Suprapubic skin (tissue), 4 donors: ENCODE data around the gene TMEM181. TPM values are rescaled to one million over a fixed set of nuclear protein-coding genes. Genes with fewer than 3 reads are reported as not detected.
"Not testable (repeated sequence)": the region's sequence is repeated elsewhere in the genome, so short reads cannot be mapped to it uniquely, and the experiment has no call there.

Experiments used
- DNase-seq, 2 donors: peaks; one replicate each; pipeline ENCODE4 v3.0.0-alpha.2; 2019; ENCODE audit warnings: low spot score in 2 of 2
- H3K27ac ChIP-seq: fragments of 200-600 bp; sonication (generic); one replicate; pipeline ENCODE4 v1.5.1; 2019
- H3K27me3 ChIP-seq: fragments of 200-600 bp; sonication (generic); one replicate; pipeline ENCODE4 v1.5.1; 2019
- H3K36me3 ChIP-seq: fragments of 200-600 bp; sonication (generic); one replicate; pipeline ENCODE4 v1.5.1; 2019
- H3K4me1 ChIP-seq: fragments of 200-600 bp; sonication (generic); one replicate; pipeline ENCODE4 v1.5.1; 2019
- H3K4me3 ChIP-seq: fragments of 200-600 bp; sonication (generic); one replicate; pipeline ENCODE4 v1.5.1; 2019; ENCODE audit warnings: mild to moderate bottlenecking
- H3K9me3 ChIP-seq: fragments of 200-600 bp; sonication (generic); one replicate; pipeline ENCODE4 v1.5.1; 2019
- EP300 ChIP-seq: sonication (generic); formaldehyde crosslinking; IDR thresholded peaks from one replicate; pipeline ENCODE4 v1.6.1; 2017; ENCODE audit warnings: antibody characterized with exemption
- POLR2A ChIP-seq, 2 donors: fragments of 450-650 bp; IDR thresholded peaks; one replicate each; pipeline ENCODE4 v1.6.1; 2017; ENCODE audit warnings: antibody characterized with exemption in 2 of 2, mild to moderate bottlenecking in 2 of 2, moderate library complexity in 2 of 2
- POLR2AphosphoS5 ChIP-seq, 3 donors: sonication (generic); formaldehyde crosslinking; IDR thresholded peaks; one replicate each; pipeline ENCODE4 v1.6.1; 2017; ENCODE audit warnings: antibody characterized with exemption in 3 of 3
- WGBS: methylation state at CpG from one replicate; pipeline ENCODE4 v1.1.5; 2018; 5-methylcytosine and 5-hydroxymethylcytosine counted together
- total RNA-seq, 4 donors: library from RNA; depleted of rRNA; stranded (reverse); fragments of >200 nt; gene quantifications; one replicate each; pipeline ENCODE4 v1.1.0, GENCODE V29; 2016
- TF ChIP-seq, protein P1 (sequence below), 2 donors: fragments of 200-600 bp in 1 of 2; fragments of 450-650 bp in 1 of 2; sonication (generic) in 1 of 2; IDR thresholded peaks; one replicate each; pipeline ENCODE4 v1.5.1; 2016 to 2019; ENCODE audit warnings: antibody characterized with exemption in 2 of 2, mild to moderate bottlenecking in 1 of 2, moderate library complexity in 1 of 2

TMEM181 gene
- total RNA-seq, 4 donors from 2014 or later = 17.5 to 24.7 (median 21.7) TPM

DNA sequence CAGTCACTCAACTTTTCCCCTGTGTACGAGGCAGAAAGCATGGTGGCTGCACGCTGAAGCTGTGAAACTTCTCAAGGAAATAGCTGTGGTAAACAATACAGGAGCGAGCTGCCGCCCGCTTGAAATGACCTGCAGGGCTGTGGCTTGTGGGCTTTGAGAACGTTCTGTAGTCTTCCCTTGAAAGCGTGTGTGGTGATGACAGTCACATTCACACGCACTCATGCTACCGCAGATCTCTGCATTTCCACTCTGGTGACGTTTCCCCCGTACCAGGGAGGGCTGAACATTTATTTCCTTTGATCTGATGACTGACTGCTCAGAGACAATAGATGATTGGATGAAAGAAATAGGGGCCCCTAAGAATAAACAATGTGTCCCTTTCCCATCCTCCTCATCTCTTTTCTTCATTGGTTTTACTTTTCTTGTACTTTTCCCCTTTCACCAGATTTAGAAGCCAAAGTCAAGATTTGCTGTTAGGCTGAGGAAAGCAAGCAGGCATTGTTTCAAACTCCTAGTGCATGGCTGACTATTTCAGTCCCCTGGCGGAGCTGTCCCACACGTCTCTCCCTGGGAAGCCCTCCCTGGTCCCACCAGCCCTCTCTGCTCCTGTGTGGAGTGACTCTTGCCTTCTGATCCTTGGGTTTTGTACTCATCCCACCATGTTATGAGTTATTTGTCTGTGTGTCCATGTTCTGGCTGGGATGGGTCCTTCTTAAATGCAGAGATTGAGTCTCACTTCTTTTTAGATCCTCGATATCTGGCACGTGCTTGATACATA, 93.9 kb downstream of the TMEM181 start:
- peak in 1 of 2 donors; percentile 71 for DNase-seq
- no peak overlapping the region for H3K4me3 ChIP-seq
- peaks cover 8% of the 10 kb centered on the region for H3K4me1 ChIP-seq
- WGBS = 74% methylated on average over 15 of the region's 15 CpGs
- TF ChIP-seq POLR2A (IDR thresholded peaks at IDR 0.05) (peak in 1 of 2 donors; percentile 18), POLR2AphosphoS5 (IDR thresholded peaks at IDR 0.05) (no peak)
- no peaks in the 10 kb centered on the region for H3K9me3 ChIP-seq
- H3K36me3 ChIP-seq = no peaks in the 10 kb centered on the region
- H3K27me3 ChIP-seq = no peaks in the 10 kb centered on the region
- peak overlapping the region; percentile 51 for H3K27ac ChIP-seq

DNA sequence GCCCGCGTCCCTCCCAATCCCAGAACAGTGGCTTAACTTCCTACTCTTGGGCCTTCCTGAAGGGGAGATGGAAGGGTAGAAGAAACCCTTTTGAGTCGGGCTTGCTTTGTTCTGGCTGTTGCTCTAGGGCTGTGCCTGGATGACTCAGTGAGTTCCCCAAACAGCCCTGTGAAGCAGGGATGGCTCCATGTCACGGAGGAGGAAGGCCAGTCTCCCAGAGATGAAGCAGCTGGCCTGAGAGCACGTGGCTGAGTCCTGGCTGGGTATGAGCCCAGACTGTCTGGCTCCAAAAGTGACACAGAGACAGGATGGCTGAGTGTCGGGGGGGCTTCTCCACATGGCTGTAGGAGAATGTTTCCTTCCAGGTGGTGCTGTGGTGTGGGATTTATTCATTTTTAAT, 94.6 kb downstream of the TMEM181 start:
- Histone ChIP-seq H3K4me3 (no peak overlapping the region), H3K9me3 (no peaks in the 10 kb centered on the region), H3K27me3 (no peaks in the 10 kb centered on the region), H3K4me1 (peaks cover 8% of the 10 kb centered on the region), H3K27ac (peak overlapping the region; percentile 51), H3K36me3 (no peaks in the 10 kb centered on the region)
- peak in 1 of 2 donors; percentile 68 for DNase-seq
- 95% methylated on average over 2 of the region's 6 CpGs for WGBS
- TF ChIP-seq POLR2A (IDR thresholded peaks at IDR 0.05) (no peak), POLR2AphosphoS5 (IDR thresholded peaks at IDR 0.05) (no peak), EP300 (no peak)
- TF ChIP-seq, protein P1, sequence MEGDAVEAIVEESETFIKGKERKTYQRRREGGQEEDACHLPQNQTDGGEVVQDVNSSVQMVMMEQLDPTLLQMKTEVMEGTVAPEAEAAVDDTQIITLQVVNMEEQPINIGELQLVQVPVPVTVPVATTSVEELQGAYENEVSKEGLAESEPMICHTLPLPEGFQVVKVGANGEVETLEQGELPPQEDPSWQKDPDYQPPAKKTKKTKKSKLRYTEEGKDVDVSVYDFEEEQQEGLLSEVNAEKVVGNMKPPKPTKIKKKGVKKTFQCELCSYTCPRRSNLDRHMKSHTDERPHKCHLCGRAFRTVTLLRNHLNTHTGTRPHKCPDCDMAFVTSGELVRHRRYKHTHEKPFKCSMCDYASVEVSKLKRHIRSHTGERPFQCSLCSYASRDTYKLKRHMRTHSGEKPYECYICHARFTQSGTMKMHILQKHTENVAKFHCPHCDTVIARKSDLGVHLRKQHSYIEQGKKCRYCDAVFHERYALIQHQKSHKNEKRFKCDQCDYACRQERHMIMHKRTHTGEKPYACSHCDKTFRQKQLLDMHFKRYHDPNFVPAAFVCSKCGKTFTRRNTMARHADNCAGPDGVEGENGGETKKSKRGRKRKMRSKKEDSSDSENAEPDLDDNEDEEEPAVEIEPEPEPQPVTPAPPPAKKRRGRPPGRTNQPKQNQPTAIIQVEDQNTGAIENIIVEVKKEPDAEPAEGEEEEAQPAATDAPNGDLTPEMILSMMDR (IDR thresholded peaks at IDR 0.05) = no peak

DNA sequence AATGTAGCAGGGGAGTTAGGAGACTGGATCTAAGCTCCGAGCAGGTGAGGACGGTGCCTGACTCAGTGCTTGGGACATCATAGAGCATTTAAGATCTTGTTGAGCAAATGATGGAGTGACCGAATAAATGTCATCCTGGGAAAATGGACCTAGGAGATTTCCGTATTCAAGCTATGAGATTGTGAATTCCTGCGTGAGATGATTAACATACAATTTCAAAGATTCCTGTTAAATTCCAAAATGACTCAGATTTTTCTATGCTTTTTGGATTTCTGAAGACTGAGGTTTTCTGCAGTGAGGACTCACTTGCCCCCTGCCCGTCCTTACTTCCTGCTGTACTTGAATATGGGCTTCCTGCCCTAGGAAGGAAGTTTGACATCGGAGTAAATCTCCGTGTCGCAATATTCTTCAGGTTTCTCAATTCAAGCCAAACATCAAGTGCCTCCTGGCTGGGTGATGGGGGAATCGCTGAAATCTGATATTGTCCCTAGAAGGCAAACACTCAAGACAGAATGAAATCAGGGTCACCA, 95.1 kb downstream of the TMEM181 start:
- no peak overlapping the region for H3K4me3 ChIP-seq
- WGBS = 69% methylated on average over 10 of the region's 10 CpGs
- H3K36me3 ChIP-seq = no peaks in the 10 kb centered on the region
- peak overlapping the region; percentile 51 for H3K27ac ChIP-seq
- H3K9me3 ChIP-seq = no peaks in the 10 kb centered on the region
- H3K4me1 ChIP-seq = peaks cover 9% of the 10 kb centered on the region
- H3K27me3 ChIP-seq = no peaks in the 10 kb centered on the region
- TF ChIP-seq POLR2AphosphoS5 (IDR thresholded peaks at IDR 0.05) = no peak
- TF ChIP-seq POLR2A (IDR thresholded peaks at IDR 0.05) = no peak
- no peak for TF ChIP-seq EP300
- TF ChIP-seq, protein P1 (IDR thresholded peaks at IDR 0.05) = no peak
- DNase-seq = peak in 1 of 2 donors; percentile 27

DNA sequence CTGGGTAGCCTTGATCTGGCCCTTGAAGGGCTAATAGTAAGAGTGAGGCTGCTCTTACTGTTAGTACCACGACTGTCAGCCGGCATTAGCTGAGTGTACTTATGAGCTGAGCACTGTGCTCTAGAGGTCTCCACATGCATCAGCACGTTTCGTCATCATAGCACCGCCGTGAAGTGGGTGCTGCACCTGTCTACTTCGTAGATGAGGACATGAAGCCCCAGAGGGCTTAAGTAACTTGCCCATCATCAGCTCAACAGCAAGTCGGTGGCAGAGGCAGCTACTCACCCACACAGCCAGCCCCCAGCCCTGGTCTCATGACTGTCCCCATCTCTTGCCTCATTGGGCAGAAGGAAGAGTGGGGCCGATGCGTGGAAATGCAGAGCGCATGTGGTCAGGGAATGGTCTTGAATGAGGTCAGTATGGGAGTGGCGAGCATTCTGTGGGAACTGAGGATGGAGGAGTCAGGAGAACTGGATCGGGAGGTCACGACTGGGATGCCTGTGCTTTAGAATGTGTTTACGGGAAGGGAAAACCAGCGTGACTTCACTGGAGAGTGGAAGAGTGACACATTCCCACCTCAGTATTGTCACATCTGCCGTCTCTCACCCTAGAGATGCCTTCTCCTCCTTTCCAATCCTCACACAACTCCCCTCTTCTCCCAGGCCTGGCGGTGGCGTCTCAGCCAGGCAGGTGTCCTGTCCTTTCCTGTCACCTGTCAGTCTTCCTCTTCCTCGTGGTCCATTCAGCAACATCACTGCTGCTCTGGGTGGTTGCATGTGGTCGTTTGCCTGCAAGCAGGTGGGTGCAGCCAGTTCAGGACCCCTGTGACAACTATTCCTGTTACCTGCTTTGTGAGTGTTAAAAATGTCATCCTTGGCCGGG, 95.9 kb downstream of the TMEM181 start:
- Histone ChIP-seq H3K36me3 (no peaks in the 10 kb centered on the region), H3K9me3 (no peaks in the 10 kb centered on the region), H3K27me3 (no peaks in the 10 kb centered on the region), H3K4me3 (no peak overlapping the region), H3K27ac (no peak overlapping the region), H3K4me1 (peaks cover 16% of the 10 kb centered on the region)
- TF ChIP-seq EP300 (no peak), POLR2A (IDR thresholded peaks at IDR 0.05) (no peak), POLR2AphosphoS5 (IDR thresholded peaks at IDR 0.05) (no peak)
- TF ChIP-seq, protein P1 (IDR thresholded peaks at IDR 0.05) = no peak
- WGBS = 94% methylated on average over 19 of the region's 22 CpGs
- DNase-seq = peak in 1 of 2 donors; percentile 49

DNA sequence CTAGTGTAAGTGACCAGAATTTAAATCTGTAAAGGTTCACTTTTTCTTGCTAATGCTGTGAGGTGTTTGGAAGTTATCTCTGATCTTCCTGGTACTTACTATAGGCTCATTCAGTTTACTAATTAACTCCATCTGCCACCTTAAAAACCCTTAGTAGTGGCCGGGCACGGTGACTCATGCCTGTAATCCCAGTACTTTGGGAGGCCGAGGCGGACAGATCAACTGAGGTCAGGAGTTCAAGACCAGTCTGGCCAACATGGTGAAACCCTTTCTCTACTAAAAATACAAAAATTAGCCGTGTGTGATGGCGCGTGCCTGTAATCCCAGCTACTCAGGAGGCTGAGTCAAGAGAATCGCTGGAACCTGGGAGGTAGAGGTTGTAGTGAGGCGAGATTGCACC, 97.1 kb downstream of the TMEM181 start:
- 82% methylated on average over 9 of the region's 9 CpGs for WGBS
- not testable (repeated sequence) for H3K36me3 ChIP-seq, H3K27ac ChIP-seq, H3K27me3 ChIP-seq, H3K4me3 ChIP-seq, H3K9me3 ChIP-seq
- H3K4me1 ChIP-seq = peaks cover 28% of the 10 kb centered on the region
- peak in 1 of 2 donors; percentile 34 for DNase-seq

DNA sequence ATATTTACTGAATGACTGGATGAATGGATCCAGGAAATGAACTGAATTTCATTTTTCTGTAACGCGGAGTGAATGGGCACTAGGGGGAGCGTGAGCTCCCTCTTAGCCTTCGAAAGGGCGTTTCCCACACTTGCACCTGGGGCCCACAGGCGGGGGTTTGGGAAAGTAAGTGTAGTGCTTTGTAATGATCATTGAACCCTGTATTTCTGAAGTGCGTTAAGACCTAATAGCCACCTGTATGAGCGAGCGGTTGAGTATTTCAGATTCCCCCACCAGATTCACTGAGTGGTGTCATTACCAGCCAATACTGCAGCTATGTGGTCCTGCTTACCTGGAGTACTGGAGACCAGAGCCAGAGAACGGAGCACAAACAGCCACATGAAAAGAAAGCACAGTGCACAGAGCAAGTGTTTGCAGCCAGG, 100.5 kb downstream of the TMEM181 start:
- 32% methylated on average over 10 of the region's 10 CpGs for WGBS

More for the DNA sequence above, 100.5 kb downstream of the TMEM181 start:
- H3K4me3 ChIP-seq = no peak overlapping the region
- H3K27ac ChIP-seq = peak overlapping the region; percentile 84
- H3K9me3 ChIP-seq = no peaks in the 10 kb centered on the region
- no peaks in the 10 kb centered on the region for H3K36me3 ChIP-seq
- DNase-seq = no peak
- H3K4me1 ChIP-seq = peaks cover 44% of the 10 kb centered on the region
- H3K27me3 ChIP-seq = no peaks in the 10 kb centered on the region
- TF ChIP-seq EP300 = no peak
- TF ChIP-seq, protein P1 (IDR thresholded peaks at IDR 0.05) = peak in 1 of 2 donors; percentile 45
